Activated naive CD8-positive, alpha-beta T cell treated with anti-CD3 and anti-CD28 coated beads, Interleukin-2, amount 50 U/mL, for 16 hours (primary cell): ENCODE measurements around the gene EDC4.
"Not testable (repeated sequence)": the region's sequence is repeated elsewhere in the genome, so short reads cannot be mapped to it uniquely, and the experiment has no call there.

Experiments
- DNase-seq: peaks from one replicate; pipeline ENCODE4 v3.0.0-alpha.2; 2020; ENCODE audit warnings: low read depth, low spot score

The EDC4 gene, protein sequence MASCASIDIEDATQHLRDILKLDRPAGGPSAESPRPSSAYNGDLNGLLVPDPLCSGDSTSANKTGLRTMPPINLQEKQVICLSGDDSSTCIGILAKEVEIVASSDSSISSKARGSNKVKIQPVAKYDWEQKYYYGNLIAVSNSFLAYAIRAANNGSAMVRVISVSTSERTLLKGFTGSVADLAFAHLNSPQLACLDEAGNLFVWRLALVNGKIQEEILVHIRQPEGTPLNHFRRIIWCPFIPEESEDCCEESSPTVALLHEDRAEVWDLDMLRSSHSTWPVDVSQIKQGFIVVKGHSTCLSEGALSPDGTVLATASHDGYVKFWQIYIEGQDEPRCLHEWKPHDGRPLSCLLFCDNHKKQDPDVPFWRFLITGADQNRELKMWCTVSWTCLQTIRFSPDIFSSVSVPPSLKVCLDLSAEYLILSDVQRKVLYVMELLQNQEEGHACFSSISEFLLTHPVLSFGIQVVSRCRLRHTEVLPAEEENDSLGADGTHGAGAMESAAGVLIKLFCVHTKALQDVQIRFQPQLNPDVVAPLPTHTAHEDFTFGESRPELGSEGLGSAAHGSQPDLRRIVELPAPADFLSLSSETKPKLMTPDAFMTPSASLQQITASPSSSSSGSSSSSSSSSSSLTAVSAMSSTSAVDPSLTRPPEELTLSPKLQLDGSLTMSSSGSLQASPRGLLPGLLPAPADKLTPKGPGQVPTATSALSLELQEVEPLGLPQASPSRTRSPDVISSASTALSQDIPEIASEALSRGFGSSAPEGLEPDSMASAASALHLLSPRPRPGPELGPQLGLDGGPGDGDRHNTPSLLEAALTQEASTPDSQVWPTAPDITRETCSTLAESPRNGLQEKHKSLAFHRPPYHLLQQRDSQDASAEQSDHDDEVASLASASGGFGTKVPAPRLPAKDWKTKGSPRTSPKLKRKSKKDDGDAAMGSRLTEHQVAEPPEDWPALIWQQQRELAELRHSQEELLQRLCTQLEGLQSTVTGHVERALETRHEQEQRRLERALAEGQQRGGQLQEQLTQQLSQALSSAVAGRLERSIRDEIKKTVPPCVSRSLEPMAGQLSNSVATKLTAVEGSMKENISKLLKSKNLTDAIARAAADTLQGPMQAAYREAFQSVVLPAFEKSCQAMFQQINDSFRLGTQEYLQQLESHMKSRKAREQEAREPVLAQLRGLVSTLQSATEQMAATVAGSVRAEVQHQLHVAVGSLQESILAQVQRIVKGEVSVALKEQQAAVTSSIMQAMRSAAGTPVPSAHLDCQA (N-terminal part only)

DNA sequence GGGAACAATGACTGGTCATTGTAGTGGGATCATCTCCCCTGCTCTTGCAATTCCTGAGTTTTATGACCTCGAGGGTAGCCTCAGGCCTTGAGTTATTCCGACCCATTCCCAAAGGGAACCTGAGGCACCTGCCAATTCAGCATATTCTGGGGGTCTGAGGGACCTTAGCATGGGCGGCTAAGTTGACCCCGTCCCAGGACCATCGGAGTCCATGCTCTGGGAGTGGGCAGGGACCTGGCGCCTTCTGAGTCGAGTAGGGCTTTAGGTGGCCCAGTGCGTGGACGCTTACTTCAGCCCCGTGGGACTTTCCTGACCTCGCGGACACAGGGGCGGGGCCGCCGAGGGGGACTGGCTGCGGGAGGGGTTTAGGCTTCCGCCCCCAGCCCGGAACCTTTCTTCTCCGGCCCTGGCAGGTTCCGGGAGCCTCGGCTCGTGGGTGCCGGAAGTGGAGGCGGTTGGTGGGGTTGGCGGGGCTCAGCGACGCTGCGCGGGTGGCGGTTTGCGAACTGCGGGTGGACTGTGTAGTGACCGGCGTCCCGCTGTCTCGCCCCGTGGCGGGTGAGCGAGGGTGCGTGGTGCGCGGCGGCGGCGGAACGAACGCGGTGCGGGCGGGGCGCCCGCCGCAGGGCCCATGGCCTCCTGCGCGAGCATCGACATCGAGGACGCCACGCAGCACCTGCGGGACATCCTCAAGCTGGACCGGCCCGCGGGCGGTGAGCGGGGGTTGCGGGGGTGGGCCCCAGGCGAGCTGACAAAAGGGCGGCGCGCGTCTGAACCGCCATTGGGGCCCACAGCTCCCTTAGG lies at the start of gene EDC4:
EDC4 (plus strand) TSS at position 422 of the 804 bp plus-strand sequence; CDS start at position 632, 210 bp downstream.
- DNase-seq, result peak; percentile 65

DNA sequence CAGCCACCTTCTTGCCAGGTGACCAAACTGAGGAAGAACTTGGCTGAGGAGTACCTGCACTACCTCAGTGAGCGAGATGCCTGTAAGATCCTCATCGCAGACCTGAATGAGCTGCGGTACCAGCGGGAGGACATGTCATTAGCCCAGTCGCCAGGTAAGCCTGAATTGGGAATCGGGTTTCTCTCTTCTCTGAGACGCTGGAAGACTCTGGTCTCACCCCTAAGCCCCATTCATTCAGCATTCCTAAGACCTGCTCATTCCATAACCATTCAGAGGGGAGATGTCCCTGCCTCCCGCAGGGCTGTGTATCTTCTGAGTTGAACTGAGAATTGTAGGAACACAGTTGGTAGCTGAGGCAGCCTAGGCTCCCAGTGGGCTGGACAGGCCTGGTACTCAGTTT lies 47.7 kb upstream of the EDC4 start:
- no peak for DNase-seq

DNA sequence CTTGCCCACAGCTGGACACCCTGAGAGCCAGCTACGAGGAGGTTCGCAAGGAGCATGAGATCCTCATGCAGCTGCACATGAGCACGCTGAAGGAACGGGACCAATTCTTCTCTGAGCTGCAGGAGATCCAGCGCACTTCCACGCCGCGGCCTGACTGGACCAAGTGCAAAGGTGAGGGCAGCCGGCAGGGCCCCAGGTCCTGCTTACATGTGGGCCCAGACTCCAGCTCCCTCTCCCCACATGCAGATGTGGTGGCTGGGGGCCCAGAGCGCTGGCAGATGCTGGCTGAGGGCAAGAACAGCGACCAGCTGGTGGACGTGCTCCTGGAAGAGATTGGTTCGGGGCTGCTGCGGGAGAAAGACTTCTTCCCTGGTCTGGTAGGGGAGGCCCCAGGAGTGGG lies 46.9 kb upstream of the EDC4 start:
- DNase-seq, result no peak

DNA sequence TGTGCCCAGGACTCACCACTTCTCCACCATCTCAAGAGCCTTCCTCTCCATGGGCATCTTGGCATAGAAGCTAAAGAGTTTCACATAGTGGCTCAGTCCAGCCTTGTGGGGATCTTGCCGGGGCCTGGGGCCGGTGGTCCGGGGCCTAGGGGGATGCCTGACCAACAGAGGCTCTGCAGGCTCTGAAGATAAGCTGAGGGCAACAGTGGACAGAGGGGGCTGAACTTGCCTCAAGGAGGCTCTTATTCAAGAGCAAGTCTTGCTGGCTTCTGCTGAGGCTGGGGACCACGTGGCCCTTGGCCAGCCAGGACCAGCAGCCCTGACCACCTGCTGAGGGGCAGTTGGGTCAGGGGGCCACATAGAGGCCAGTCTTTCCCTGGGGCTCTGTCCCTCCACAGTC lies 44.2 kb upstream of the EDC4 start:
- DNase-seq, result no peak

DNA sequence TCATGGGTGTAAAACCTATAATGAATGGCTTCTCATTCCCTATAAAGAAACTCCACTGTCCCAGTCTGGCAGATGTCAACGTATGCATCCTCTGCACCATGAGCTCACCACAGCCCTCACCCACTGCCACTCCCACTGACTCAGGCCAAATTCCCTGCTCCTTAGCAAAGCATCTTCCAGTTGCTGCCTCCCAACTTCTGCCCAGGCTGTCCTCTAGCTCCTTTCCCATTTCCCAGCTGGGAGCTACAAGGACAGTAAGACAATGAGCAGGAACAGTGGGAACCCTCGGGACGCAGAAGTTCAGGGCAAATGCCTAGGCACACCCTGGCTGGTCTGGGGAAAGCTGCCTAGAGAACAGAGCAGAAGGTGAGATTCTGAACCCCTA lies 39.8 kb upstream of the EDC4 start:
- DNase-seq, result no peak

DNA sequence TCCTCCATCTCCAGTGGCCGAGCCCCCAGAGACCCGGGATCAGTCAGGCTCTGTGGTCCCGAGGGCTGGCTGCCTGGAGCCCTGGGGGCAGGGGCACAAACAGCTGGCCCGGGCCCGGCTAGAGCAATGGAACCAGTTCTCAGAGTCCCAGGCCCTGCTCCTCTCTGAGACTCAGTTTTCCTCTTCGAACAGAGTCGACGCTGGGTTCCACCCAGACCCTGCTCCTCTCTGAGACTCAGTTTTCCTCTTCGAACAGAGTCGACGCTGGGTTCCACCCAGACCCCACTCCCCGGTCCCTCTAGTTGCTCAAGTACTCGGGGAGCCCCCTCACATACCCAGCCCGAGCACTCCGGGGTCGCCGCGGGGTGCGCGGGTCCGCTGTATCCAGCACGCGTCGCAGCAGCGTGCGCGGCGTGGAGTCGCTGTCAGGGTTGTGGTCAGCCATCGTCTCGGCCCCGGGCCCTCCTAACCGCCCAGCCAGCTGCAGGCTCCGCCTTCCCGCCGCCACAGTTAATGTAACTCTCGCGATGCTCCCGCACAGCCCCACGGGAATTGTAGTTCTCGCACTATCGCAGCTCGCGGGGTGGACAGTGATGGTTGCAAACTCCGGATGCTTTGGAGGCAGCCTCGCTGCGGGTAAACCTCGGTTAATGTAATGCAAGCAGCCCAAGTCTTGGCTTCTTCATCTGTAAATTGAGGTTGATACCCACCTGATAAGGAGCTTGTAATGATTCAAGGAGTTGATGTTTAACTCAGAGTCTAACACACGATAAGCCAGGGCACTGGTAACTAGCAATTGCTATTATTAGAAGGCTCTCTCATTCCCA lies 39.2 kb upstream of the EDC4 start:
- DNase-seq, result peak; percentile 83

DNA sequence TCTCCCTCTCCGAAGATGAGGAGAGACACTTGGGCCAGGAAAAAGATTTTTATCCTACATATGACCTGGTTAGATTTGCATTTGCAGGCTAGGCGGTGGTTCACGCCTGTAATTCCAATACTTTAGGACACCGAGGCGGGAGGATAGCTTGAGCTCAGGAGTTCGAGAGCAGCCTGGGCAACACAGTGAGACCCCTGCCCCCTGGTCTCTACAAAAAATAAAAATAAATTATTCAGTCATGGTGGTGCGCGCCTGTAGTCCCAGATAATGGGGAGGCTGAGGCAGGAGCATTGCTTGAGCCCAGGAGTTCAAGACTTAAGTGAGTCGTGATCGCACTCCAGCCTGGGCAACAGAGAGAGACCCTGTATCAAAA lies 38.6 kb upstream of the EDC4 start:
- DNase-seq, result no peak

DNA sequence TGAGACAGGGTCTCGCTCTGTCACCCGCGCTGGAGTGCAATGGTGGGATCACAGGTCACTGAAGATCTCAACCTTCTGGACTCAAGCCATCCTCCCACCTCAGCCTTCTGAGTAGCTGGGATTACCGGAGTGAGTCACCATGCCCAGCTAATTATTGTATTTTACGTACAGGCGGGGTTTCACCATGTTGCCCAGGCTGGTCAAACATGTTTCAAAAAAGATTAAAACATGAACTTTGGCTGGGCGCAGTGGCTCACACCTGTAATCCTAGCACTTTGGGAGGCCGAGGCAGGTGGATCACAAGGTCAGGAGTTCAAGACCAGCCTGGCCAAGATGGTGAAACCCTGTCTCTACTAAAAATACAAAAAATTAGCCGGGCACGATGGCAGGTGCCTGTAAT lies 35.7 kb upstream of the EDC4 start:
- not testable (repeated sequence) for DNase-seq

DNA sequence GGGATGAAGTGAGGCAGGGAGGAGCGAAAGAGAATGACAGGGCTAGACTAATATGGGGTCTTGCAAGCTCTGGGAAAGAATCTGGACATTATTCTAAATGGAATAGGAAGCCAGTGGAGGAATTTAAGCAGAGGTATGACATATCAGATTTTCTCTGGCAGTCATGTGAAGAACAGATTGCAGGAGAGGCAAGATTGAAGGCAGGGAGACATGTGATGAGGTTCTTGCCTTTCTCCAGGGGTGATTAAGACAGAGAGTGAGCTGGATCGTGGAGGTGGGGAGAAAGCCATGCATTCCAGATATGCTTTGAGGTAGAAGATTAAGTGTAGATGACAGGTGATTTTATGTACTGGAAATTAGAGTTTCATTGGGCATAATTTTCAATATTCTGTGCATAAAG lies 35.0 kb upstream of the EDC4 start:
- no peak for DNase-seq

DNA sequence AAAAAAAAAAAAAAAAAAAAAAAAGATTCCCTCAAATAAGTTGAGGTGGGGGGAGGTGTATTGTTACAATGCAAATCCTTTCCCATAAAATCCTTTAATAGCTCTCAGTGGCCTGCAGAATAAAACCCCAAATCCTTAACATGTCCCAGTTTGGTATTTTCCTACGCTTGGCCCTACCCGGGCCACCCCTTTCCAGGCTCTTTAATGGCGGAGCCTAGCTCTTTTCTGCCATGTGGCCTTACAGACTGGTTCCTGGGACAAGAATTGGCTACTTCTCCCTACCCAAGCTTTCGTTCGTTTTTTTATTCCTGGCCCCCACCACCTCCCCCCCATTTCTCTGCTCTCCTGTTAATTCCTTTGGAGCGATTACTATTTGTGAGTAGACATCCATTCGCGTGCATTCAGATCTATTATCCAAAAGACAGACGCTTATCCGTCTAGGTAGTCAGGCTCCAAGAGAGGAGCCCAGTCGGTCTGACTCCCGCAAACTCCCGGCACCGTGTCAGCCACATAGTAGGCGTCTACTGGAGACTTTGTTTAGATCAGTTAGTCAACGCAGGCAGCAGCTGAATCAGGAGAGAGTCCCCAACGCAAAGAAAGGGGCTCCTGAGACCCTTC lies 31.5 kb upstream of the EDC4 start:
- no peak for DNase-seq

DNA sequence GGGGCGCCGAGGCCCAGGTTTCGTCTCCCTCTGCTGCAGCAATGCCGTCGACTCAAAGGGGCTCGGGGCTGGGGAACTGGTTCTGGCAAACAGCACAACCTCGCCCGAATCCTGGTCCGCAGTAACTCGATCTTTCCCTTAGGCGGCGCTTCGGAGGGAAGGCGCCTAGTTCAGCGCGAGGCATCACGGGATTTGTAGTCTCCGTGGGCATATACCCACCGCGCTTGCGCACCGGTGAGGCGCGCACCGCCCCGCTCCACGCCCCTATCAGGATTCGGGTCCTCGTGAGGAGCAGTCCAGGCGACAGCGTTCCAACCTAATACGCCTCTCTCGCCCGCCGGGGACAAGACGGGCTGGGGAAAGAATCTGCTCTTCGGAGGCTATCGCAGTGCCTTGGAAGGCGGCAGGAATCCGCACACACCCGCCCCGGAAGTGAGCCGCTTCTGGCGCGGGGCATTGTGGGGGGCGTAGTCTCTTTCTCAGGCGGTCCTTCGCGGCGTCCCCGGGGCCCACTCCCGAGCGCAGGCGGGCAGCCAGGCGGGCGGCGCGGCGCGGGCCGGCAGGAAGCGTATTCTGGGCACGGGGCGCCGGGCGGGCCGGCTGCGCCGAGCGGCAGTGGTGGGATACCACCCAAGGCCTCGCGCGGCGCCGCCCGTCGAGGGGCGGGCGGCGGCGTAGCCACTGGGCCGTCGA lies 30.9 kb upstream of the EDC4 start, which contains the start of gene THAP11:
THAP11 (plus strand) TSS at position 505 of the 693 bp plus-strand sequence. CDS start 235 bp downstream, outside the sequence.
- DNase-seq, result peak; percentile 81

DNA sequence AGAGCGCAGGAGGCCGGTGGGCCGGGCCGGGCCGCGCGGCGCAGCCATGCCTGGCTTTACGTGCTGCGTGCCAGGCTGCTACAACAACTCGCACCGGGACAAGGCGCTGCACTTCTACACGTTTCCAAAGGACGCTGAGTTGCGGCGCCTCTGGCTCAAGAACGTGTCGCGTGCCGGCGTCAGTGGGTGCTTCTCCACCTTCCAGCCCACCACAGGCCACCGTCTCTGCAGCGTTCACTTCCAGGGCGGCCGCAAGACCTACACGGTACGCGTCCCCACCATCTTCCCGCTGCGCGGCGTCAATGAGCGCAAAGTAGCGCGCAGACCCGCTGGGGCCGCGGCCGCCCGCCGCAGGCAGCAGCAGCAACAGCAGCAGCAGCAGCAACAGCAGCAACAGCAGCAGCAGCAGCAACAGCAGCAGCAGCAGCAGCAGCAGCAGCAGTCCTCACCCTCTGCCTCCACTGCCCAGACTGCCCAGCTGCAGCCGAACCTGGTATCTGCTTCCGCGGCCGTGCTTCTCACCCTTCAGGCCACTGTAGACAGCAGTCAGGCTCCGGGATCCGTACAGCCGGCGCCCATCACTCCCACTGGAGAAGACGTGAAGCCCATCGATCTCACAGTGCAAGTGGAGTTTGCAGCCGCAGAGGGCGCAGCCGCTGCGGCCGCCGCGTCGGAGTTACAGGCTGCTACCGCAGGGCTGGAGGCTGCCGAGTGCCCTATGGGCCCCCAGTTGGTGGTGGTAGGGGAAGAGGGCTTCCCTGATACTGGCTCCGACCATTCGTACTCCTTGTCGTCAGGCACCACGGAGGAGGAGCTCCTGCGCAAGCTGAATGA lies 30.1 kb upstream of the EDC4 start:
- peak; percentile 14 for DNase-seq

DNA sequence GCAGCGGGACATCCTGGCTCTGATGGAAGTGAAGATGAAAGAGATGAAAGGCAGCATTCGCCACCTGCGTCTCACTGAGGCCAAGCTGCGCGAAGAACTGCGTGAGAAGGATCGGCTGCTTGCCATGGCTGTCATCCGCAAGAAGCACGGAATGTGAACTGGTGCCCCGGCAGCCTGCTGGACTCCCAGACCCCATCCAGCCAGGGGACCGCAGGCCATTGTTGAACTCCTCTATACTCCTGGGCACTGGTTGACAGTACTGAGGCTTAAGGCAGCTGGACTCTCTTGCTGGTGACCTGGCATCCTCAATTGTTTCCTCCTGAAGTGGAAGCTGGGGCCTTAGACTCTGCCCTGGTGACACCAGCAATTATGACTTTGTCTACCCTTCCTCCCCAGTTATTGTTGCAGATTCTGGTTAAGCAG lies 29.5 kb upstream of the EDC4 start:
- DNase-seq, result no peak

DNA sequence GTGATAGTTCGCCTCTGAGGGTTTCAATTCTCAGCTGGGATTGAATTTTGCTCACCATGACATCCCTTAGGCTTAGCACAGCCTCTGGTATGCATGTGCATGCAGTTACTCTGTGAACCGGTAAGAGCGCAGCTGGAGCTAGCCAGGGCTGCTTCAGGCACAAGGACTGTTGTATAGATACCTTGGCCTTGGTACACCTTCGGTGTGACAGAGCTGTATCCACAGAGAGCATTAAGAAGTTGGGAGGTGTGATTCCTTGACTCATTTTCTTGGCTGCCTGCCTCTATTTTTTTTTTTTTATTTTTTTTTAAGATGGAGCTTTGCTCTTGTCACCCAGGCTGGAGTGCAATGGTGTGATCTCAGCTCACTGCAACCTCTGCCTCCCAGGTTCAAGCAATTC lies 28.4 kb upstream of the EDC4 start:
- no peak for DNase-seq

DNA sequence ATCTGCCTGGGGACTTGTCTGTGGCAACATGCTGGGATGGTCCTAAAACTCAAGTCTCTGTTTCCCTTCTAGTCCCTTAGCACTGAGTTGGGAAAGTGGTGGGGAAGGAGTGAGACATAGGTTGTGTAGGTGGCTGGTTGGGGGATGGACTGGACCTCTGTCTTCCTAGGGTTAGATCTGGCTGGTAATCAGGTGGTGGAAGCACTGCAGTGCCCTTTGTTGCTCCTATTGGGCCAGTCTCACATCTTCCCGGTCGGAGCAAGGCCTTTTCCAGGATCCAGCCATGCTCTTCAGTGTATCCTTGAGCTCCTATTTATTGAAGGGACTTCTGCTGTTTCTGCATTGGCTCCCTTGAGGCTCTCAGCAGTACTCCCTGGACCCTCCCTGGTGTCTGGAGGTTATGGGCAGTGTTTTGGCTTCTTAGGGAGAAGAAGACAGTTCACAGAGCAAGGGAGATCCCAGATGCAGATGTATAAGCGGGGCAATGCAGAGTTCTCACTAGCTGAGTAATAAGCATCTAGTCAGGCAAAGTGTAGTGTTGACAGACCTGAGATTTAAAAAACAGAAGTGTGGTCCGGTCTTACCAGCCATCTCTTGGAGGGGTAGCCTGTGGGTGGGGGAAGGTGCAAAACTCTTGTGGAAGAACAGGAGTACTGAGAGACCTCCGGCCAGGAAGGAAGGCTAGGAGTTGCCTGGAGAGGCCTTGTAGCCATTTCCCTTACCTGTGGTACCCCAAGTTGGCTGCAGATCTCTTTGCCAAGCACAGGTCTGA lies 27.4 kb upstream of the EDC4 start:
- DNase-seq, result no peak

DNA sequence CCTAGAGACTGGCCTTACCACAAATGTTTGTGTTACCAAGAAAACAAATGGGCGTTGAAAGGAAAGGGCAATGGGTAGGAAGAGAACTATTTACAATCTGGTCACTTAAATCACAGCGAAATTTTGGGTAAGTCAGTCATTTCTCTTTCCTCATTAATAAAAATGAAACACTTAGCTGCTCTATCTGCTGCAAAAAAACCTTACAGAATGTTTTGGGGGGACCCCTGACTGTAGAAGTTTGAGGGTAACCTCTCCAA lies 26.9 kb upstream of the EDC4 start:
- no peak for DNase-seq

DNA sequence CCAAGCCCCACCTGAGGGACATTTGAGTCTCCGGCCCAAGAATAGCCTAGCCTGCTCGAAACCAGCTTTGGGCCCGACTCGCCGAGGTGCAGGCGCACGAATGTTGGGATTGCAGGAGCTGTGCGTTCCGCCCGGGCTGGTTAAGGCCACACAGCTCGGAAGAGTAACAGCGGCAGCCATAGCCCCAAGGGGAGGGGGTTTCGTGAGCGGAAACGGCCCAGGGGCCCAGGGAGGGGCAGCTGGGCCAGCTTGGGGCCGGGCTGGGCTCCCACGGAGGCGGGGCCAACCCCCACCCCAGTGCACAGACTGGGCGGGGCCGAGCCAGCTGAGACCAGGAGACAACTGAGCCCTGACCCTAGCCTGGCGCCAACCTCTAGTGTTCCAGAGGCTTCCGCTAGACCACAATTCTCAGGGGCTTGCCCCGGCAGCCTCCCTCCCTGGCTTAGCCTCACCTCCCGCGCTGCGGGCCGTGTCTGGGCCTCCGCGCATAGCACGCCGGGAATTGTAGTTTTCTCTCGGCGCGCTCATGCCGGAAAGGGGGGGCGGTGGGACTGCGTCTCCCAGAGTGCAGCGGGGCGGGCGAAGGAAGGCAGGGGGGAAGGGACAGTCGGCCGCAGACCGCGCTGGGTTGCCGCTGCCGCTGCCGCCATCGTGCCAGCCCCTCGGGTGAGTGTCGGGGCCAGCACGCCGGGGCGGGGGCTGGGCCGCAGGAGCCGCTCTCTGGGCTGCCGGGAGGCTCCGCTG lies 26.4 kb upstream of the EDC4 start, which contains the start of gene NUTF2:
NUTF2 (plus strand) TSS at position 614 of the 744 bp plus-strand sequence. CDS start 18,198 bp downstream, outside the sequence.
- peak; percentile 93 for DNase-seq
